NCI-H2196 (cell line): ENCODE measurements around the gene TLL1.

Source experiments
- DNase-seq: peaks from one replicate; lab custom pipeline; 2025; ENCODE audit not compliant: unreplicated experiment; lab: John Stamatoyannopoulos, UW

The TLL1 gene

GRCh38 chr4:165970703-165971420, 97.8 kb downstream of the TLL1 start:
- DNase-seq: no peak

- DNase-seq: no peak
Measured at GRCh38 chr4:165971446-165971845, 98.4 kb downstream of the TLL1 start.

- no peak for DNase-seq
Measured at GRCh38 chr4:165971933-165972332, 98.9 kb downstream of the TLL1 start.

GRCh38 chr4:165972747-165973146, 99.7 kb downstream of the TLL1 start:
- DNase-seq: no peak

- no peak for DNase-seq
Measured at GRCh38 chr4:165982934-165983333, 109.9 kb downstream of the TLL1 start.

- DNase-seq: no peak
Measured at GRCh38 chr4:165986956-165987698, 114.1 kb downstream of the TLL1 start.

- DNase-seq: no peak
Measured at GRCh38 chr4:165991325-165992180, 118.5 kb downstream of the TLL1 start.

- no peak for DNase-seq
Measured at GRCh38 chr4:165992283-165992682, 119.2 kb downstream of the TLL1 start.

GRCh38 chr4:165994701-165995100, 121.7 kb downstream of the TLL1 start:
- DNase-seq: no peak

- no peak for DNase-seq
Measured at GRCh38 chr4:166003811-166004210, 130.8 kb downstream of the TLL1 start.

GRCh38 chr4:166006217-166006616, 133.2 kb downstream of the TLL1 start:
- DNase-seq: no peak

- DNase-seq: no peak
Measured at GRCh38 chr4:166008510-166008909, 135.5 kb downstream of the TLL1 start.

- DNase-seq: no peak
Measured at GRCh38 chr4:166012129-166013030, 139.3 kb downstream of the TLL1 start.

GRCh38 chr4:166014411-166014810, 141.4 kb downstream of the TLL1 start:
- no peak for DNase-seq

GRCh38 chr4:166017804-166018203, 144.8 kb downstream of the TLL1 start:
- no peak for DNase-seq

GRCh38 chr4:166019441-166020220, 146.6 kb downstream of the TLL1 start:
- no peak for DNase-seq

- DNase-seq: no peak
Measured at GRCh38 chr4:166021617-166022016, 148.6 kb downstream of the TLL1 start.

- DNase-seq: no peak
Measured at GRCh38 chr4:166034965-166035364, 161.9 kb downstream of the TLL1 start.

- no peak for DNase-seq
Measured at GRCh38 chr4:166039822-166040221, 166.8 kb downstream of the TLL1 start.

- no peak for DNase-seq
Measured at GRCh38 chr4:166042510-166043055, 169.5 kb downstream of the TLL1 start.
